Breast epithelium (tissue), 4 donors: ENCODE results near the gene PANK2. TPM values are rescaled to one million over a fixed set of nuclear protein-coding genes. Genes with fewer than 3 reads are reported as not detected.
"Not testable (repeated sequence)": the region's sequence is repeated elsewhere in the genome, so short reads cannot be mapped to it uniquely, and the experiment has no call there.

Experiments used
- DNase-seq, 2 donors: peaks; one replicate each; pipeline ENCODE4 v3.0.0-alpha.2; 2019; ENCODE audit warnings: low spot score in 2 of 2
- H3K27ac ChIP-seq, 2 donors: fragments of 200-600 bp; sonication (generic) in 1 of 2; one replicate each; pipeline ENCODE4 v1.5.1; 2016 to 2019; ENCODE audit warnings: mild to moderate bottlenecking in 1 of 2
- H3K27me3 ChIP-seq, 2 donors: fragments of 200-600 bp; sonication (generic) in 1 of 2; one replicate each; pipeline versions ENCODE4 v1.5.1 to v1.6.0; 2017 to 2019; ENCODE audit warnings: control low read depth in 1 of 2, mild to moderate bottlenecking in 1 of 2
- H3K36me3 ChIP-seq: fragments of 200-600 bp; one replicate; pipeline ENCODE4 v1.5.1; 2019
- H3K4me1 ChIP-seq, 2 donors: fragments of 200-600 bp; sonication (generic); one replicate each; pipeline ENCODE4 v1.5.1; 2016 to 2019; ENCODE audit warnings: control low read depth in 1 of 2
- H3K4me3 ChIP-seq, 3 donors: fragments of 200-600 bp; sonication (generic); 1 replicate in 2 of 3; 2 replicates in 1 of 3; pipeline ENCODE4 v1.5.1; 2016 to 2019; ENCODE audit warnings: mild to moderate bottlenecking in 3 of 3, moderate library complexity in 2 of 3
- H3K9me3 ChIP-seq, 2 donors: fragments of 200-600 bp; sonication (generic) in 1 of 2; one replicate each; pipeline ENCODE4 v1.5.1; 2016 to 2019; ENCODE audit warnings: control low read depth in 1 of 2
- CTCF ChIP-seq, 3 donors: fragments of 450-650 bp; IDR thresholded peaks; one replicate each; pipeline ENCODE4 v1.5.1; 2016 to 2017; ENCODE audit warnings: antibody characterized with exemption in 3 of 3, mild to moderate bottlenecking in 3 of 3, moderate library complexity in 3 of 3
- POLR2A ChIP-seq: fragments of 450-650 bp; IDR thresholded peaks from one replicate; pipeline ENCODE4 v1.6.1; 2016; ENCODE audit warnings: antibody characterized with exemption, mild to moderate bottlenecking, moderate library complexity
- POLR2AphosphoS5 ChIP-seq, 3 donors: sonication (generic); formaldehyde crosslinking; IDR thresholded peaks; one replicate each; pipeline ENCODE4 v1.6.1; 2017; ENCODE audit warnings: antibody characterized with exemption in 3 of 3
- intact Hi-C: fragments of 100-400 bp; cut with DNase I; formaldehyde crosslinking; loops from one replicate; pipeline ENCODE4 v1.15.1; 2023; ENCODE audit warnings: low total_unique reads
- total RNA-seq, 3 donors: library from RNA; depleted of rRNA; stranded (reverse); fragments of >200 nt; gene quantifications; one replicate each; pipeline ENCODE4 v1.1.0, GENCODE V29; 2016

The PANK2 gene
- total RNA-seq, 3 donors from 2014 or later = 38.2 to 40.1 (median 38.7) TPM

- Histone ChIP-seq H3K4me1 (peaks cover 0 to 8% of the 10 kb centered on the region in 2 donors), H3K9me3 (no peaks in the 10 kb centered on the region), H3K4me3 (no peak overlapping the region), H3K27me3 (no peaks in the 10 kb centered on the region), H3K36me3 (no peaks in the 10 kb centered on the region), H3K27ac (no peak overlapping the region)
- no peak for TF ChIP-seq POLR2A
- TF ChIP-seq POLR2AphosphoS5 (IDR thresholded peaks at IDR 0.05) = no peak
- no peak for TF ChIP-seq CTCF (IDR thresholded peaks at IDR 0.05)
- intact Hi-C loops = no loop called here
- no peak for DNase-seq
These were observed 12.5 kb upstream of the PANK2 start for GRCh38 chr20:3876676-3877075.

- H3K36me3 ChIP-seq, H3K9me3 ChIP-seq, intact Hi-C loops, H3K4me3 ChIP-seq, H3K27ac ChIP-seq, H3K27me3 ChIP-seq, DNase-seq, H3K4me1 ChIP-seq: not testable (repeated sequence)
These were observed 10.3 kb upstream of the PANK2 start for GRCh38 chr20:3878921-3879274.

- Histone ChIP-seq H3K4me1 (peaks cover 0 to 6% of the 10 kb centered on the region in 2 donors), H3K27ac (no peak overlapping the region), H3K36me3 (no peaks in the 10 kb centered on the region), H3K9me3 (no peaks in the 10 kb centered on the region), H3K27me3 (no peaks in the 10 kb centered on the region), H3K4me3 (no peak overlapping the region)
- DNase-seq = no peak
- intact Hi-C loops = no loop called here
- TF ChIP-seq CTCF (IDR thresholded peaks at IDR 0.05) = no peak
- TF ChIP-seq POLR2AphosphoS5 (IDR thresholded peaks at IDR 0.05) = no peak
- TF ChIP-seq POLR2A = no peak
These were observed 3.5 kb upstream of the PANK2 start for GRCh38 chr20:3885715-3886114.

GRCh38 chr20:3887876-3888620 is 1.1 kb upstream of the PANK2 start:
- Histone ChIP-seq H3K4me1 (peaks cover 0 to 9% of the 10 kb centered on the region in 2 donors), H3K9me3 (no peaks in the 10 kb centered on the region), H3K4me3 (peak overlapping the region; percentile 96 to 100 (median 98)), H3K36me3 (no peaks in the 10 kb centered on the region), H3K27ac (peak overlapping the region; percentile 96 to 97), H3K27me3 (no peaks in the 10 kb centered on the region)
- no peak for DNase-seq
- TF ChIP-seq POLR2A = no peak
- TF ChIP-seq POLR2AphosphoS5 (IDR thresholded peaks at IDR 0.05) = no peak
- no peak for TF ChIP-seq CTCF (IDR thresholded peaks at IDR 0.05)
- intact Hi-C loops = no loop called here

- Histone ChIP-seq H3K27ac (peak overlapping the region; percentile 96 to 97), H3K4me1 (peaks cover 0 to 24% of the 10 kb centered on the region in 2 donors), H3K4me3 (peak overlapping the region; percentile 96 to 100 (median 98)), H3K27me3 (no peaks in the 10 kb centered on the region), H3K36me3 (no peaks in the 10 kb centered on the region), H3K9me3 (no peaks in the 10 kb centered on the region)
- intact Hi-C loops = loop anchor here (2.0 kb wide), 1 partner anchor 185 kb away; no protein-coding TSS in a partner anchor
- no peak for TF ChIP-seq POLR2A
- no peak for TF ChIP-seq CTCF (IDR thresholded peaks at IDR 0.05)
- TF ChIP-seq POLR2AphosphoS5 (IDR thresholded peaks at IDR 0.05) = no peak
- DNase-seq = no peak
These were observed 556 bp downstream of the PANK2 start for GRCh38 chr20:3889489-3890397.
